Left hindlimb (tissue), 1 donor: Measurements from ENCODE around the gene SHC3.
A peak's percentile ranks its signal among the peaks of the same experiment; 100 is the strongest.

Experiments used
- DNase-seq: peaks from one replicate; pipeline ENCODE4 v3.0.0-alpha.2; 2018

Gene SHC3

GRCh38 chr9:89014153-89014552 is 164.5 kb downstream of the SHC3 start:
- DNase-seq, result no peak

- no peak for DNase-seq
Measured at GRCh38 chr9:89013660-89014059, 165.0 kb downstream of the SHC3 start.

GRCh38 chr9:89012294-89013042 is 166.2 kb downstream of the SHC3 start:
- no peak for DNase-seq

- no peak for DNase-seq
Measured at GRCh38 chr9:89011683-89012082, 166.9 kb downstream of the SHC3 start.

- DNase-seq, result no peak
Measured at GRCh38 chr9:89010526-89011111, 168.0 kb downstream of the SHC3 start.

GRCh38 chr9:89010056-89010455 is 168.6 kb downstream of the SHC3 start:
- DNase-seq, result no peak

- no peak for DNase-seq
Measured at GRCh38 chr9:89009546-89009840, 169.1 kb downstream of the SHC3 start.

GRCh38 chr9:89008744-89009545 is 169.7 kb downstream of the SHC3 start:
- DNase-seq, result no peak

GRCh38 chr9:89008055-89008743 is 170.4 kb downstream of the SHC3 start:
- DNase-seq, result no peak

GRCh38 chr9:89006996-89007967 is 171.3 kb downstream of the SHC3 start:
- DNase-seq, result no peak

- DNase-seq, result no peak
Measured at GRCh38 chr9:89006267-89006666, 172.4 kb downstream of the SHC3 start.

GRCh38 chr9:89005323-89005722 is 173.3 kb downstream of the SHC3 start:
- DNase-seq, result no peak

- no peak for DNase-seq
Measured at GRCh38 chr9:89002987-89003386, 175.6 kb downstream of the SHC3 start.

- no peak for DNase-seq
Measured at GRCh38 chr9:89001917-89002540, 176.6 kb downstream of the SHC3 start.

- peak; percentile 87 for DNase-seq
Measured at GRCh38 chr9:89000973-89001916, 177.4 kb downstream of the SHC3 start.

GRCh38 chr9:89000371-89000781 is 178.2 kb downstream of the SHC3 start:
- no peak for DNase-seq

- no peak for DNase-seq
Measured at GRCh38 chr9:88998911-88999310, 179.7 kb downstream of the SHC3 start.

- DNase-seq, result no peak
Measured at GRCh38 chr9:88998503-88998902, 180.1 kb downstream of the SHC3 start.

GRCh38 chr9:88997646-88998045 is 181.0 kb downstream of the SHC3 start:
- DNase-seq, result no peak

GRCh38 chr9:88996921-88997235 is 181.7 kb downstream of the SHC3 start:
- no peak for DNase-seq
